Endometrial microvascular endothelial cells (primary cell): ENCODE measurements around the gene HMGA1. TPM values are rescaled to one million over a fixed set of nuclear protein-coding genes. Genes with fewer than 3 reads are reported as not detected.

Experiments used
- in situ Hi-C: cut with HindIII; loops from 2 replicates; pipeline ENCODE4 v1.10.0; 2017; ENCODE audit warnings: low sequenced_read_pairs, low pct_unique_long_range_greater_than_20kb; ENCODE audit errors: inconsistent ontology term
- total RNA-seq: library from RNA; depleted of rRNA; stranded (reverse); fragments of >200 nt; gene quantifications from one replicate; pipeline ENCODE4 v1.2.3, GENCODE V29; 2015; ENCODE audit errors: inconsistent ontology term

Gene HMGA1
- 939 TPM for total RNA-seq

- in situ Hi-C loops, result no loop called here
These were observed at the start of gene HMGA1 for GRCh38 chr6:34236443-34237315. Gene HMGA1 (plus strand): TSS chr6:34236873. CDS start chr6:34240781, 3,908 bp downstream.

GRCh38 chr6:34189806-34190503 is 46.7 kb upstream of the HMGA1 start:
- in situ Hi-C loops, result no loop called here

- in situ Hi-C loops, result no loop called here
These were observed 46.1 kb upstream of the HMGA1 start for GRCh38 chr6:34190504-34191122.

GRCh38 chr6:34194772-34195171 is 41.9 kb upstream of the HMGA1 start:
- in situ Hi-C loops, result no loop called here

GRCh38 chr6:34195726-34196115 is 41.0 kb upstream of the HMGA1 start:
- in situ Hi-C loops, result no loop called here

GRCh38 chr6:34196116-34196832 is 40.4 kb upstream of the HMGA1 start:
- in situ Hi-C loops, result no loop called here

GRCh38 chr6:34196833-34197195 is 39.9 kb upstream of the HMGA1 start:
- in situ Hi-C loops, result no loop called here

- in situ Hi-C loops, result no loop called here
These were observed 36.2 kb upstream of the HMGA1 start for GRCh38 chr6:34200340-34200971.

- in situ Hi-C loops, result no loop called here
These were observed 35.1 kb upstream of the HMGA1 start for GRCh38 chr6:34201455-34202107.

- in situ Hi-C loops, result no loop called here
These were observed 34.1 kb upstream of the HMGA1 start for GRCh38 chr6:34202329-34203201.

GRCh38 chr6:34204693-34205092 is 32.0 kb upstream of the HMGA1 start:
- in situ Hi-C loops, result no loop called here

GRCh38 chr6:34205466-34205865 is 31.2 kb upstream of the HMGA1 start:
- in situ Hi-C loops, result no loop called here

GRCh38 chr6:34205916-34206315 is 30.8 kb upstream of the HMGA1 start:
- in situ Hi-C loops, result no loop called here

- in situ Hi-C loops, result no loop called here
These were observed 29.9 kb upstream of the HMGA1 start for GRCh38 chr6:34206726-34207125.

GRCh38 chr6:34207695-34208443 is 28.8 kb upstream of the HMGA1 start:
- in situ Hi-C loops, result no loop called here

- in situ Hi-C loops, result no loop called here
These were observed 22.9 kb upstream of the HMGA1 start for GRCh38 chr6:34213772-34214171.

- in situ Hi-C loops, result no loop called here
These were observed 18.0 kb upstream of the HMGA1 start for GRCh38 chr6:34218691-34219090.
